GM20431 (cell line): ENCODE results near the gene SLC13A3.

Experiments
- in situ Hi-C: fragments of 300-500 bp; cut with MseI, MboI; formaldehyde crosslinking; loops from one replicate; pipeline ENCODE4 v1.15.0; 2020; ENCODE audit warnings: low sequenced_read_pairs; ENCODE audit not compliant: unreplicated experiment

Gene SLC13A3

DNA sequence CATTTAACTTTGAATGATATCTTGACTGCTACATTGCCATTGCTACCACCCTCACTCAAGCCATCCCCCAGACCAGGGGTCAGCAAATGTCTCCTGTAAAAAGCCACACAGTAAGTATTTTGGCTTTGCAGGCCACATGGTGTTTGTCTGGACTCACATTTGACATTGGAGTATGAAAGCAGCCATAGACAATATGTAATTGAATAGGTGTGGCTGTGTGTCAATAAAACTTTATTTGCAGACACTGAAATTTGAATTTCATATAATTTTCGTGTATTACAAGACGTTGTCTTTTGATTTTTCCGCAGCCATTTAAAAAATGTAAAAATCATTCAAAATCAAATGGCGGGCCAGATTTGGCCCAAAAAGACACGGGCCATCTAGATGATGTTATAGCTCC is 64.5 kb downstream of the SLC13A3 start:
- in situ Hi-C loops = no loop called here

DNA sequence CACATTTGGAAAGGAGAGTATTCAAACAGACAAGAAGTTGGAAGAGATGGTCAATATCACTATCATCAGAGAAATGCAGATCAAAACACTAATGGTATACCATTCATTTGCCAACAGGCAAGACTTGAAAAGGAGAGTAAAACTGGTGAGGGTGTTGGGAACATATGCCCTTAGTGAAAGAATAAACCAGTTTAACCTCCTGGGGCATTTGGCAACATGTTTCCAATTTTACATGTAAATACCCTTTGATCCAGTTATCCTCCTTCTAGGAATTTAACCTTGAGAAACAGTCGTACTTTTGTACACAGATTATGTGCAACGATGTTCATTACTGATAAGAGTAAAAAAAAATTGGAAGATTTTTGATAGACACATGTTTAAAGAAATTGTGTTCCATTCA is 66.8 kb downstream of the SLC13A3 start:
- in situ Hi-C loops = no loop called here

DNA sequence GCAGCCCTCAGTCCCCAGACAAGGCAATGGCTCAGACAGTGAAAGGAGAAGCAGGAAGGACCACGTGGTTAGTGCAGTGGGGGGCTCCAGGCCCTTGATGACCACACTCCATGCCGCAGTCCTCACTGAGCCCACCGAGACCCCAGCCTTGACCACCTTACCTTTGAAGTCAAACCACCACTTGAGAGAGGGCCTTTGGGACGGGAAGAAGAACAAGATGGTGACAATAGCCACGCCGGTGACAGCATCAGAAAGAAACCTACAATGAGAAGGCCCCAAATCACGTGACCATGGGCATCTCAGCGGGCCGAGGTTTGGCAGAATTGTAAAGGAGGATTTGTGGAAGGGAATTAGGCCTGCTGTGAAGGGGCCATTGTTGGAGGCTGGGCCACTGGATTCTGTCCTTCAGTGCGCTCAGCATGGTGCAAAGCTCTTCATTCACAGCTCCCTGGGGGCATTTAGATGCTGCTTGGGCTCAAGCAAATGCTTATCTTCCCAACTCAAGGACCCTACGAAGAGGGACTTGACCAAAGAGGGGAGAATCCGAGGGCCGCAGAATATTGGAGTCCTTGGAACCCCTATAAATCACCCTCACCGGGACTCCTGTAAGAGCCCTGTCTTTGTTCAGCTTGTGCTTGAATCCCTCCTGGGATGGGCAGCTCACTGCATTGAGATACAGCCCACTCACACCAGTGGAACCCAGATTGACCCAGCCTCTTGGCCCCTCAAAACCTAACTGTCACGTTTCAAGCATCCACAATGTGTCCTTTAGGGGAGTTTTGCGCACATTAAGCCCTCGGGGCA is 67.6 kb downstream of the SLC13A3 start:
- in situ Hi-C loops = no loop called here

- in situ Hi-C loops = no loop called here
Measured at GRCh38 chr20:46582648-46583047, 68.6 kb downstream of the SLC13A3 start.

- in situ Hi-C loops = no loop called here
Measured at GRCh38 chr20:46581391-46581790, 69.9 kb downstream of the SLC13A3 start.

- in situ Hi-C loops = no loop called here
Measured at GRCh38 chr20:46580613-46581205, 70.5 kb downstream of the SLC13A3 start.

DNA sequence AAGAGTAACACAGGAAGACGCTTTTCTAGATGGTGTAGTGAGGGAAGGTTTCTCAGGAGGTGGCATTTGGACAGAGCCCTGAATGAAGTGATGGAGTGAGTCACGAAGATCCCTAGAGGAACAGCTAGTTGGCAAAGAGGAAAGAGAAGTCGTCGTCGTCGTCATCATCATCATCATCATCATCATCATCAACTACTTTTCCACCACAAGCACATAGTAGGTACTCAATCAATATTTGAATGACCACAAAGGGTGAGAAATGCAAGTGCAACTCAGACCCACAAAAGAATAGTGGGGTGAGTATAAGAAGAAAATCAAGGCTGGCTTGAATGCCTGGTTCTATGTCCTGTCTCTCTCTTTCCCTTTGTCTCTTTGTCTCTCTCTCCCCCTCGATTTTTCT is 72.5 kb downstream of the SLC13A3 start:
- in situ Hi-C loops = no loop called here

DNA sequence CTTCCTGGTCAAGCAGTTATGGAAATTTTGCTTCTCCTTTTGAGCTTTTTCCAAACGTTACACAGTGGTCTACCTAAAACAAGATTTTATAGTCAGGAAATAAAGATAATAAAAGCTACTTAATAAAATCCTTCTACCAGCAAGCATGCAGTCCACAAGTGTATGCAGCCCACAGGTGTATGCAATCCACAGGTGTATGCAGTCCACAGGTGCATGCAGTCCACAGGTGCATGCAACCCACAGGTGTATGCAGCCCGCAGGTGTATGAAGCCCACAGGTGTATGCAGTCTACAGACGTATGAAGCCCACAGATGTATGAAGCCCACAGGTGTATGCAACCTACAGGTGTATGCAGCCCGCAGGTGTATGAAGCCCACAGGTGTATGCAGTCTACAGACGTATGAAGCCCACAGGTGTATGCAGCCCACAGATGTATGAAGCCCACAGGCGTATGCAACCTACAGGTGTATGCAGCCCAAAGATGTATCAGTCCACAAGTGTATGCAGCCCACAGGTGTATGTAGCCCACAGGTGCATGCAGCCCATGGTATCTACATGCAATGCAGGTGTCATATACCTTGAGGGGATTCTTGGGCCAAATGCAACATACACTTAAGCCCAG is 74.4 kb downstream of the SLC13A3 start:
- in situ Hi-C loops = no loop called here

- in situ Hi-C loops = no loop called here
Measured at GRCh38 chr20:46575937-46576461, 75.3 kb downstream of the SLC13A3 start.

- in situ Hi-C loops = no loop called here
Measured at GRCh38 chr20:46575394-46575793, 75.9 kb downstream of the SLC13A3 start.

DNA sequence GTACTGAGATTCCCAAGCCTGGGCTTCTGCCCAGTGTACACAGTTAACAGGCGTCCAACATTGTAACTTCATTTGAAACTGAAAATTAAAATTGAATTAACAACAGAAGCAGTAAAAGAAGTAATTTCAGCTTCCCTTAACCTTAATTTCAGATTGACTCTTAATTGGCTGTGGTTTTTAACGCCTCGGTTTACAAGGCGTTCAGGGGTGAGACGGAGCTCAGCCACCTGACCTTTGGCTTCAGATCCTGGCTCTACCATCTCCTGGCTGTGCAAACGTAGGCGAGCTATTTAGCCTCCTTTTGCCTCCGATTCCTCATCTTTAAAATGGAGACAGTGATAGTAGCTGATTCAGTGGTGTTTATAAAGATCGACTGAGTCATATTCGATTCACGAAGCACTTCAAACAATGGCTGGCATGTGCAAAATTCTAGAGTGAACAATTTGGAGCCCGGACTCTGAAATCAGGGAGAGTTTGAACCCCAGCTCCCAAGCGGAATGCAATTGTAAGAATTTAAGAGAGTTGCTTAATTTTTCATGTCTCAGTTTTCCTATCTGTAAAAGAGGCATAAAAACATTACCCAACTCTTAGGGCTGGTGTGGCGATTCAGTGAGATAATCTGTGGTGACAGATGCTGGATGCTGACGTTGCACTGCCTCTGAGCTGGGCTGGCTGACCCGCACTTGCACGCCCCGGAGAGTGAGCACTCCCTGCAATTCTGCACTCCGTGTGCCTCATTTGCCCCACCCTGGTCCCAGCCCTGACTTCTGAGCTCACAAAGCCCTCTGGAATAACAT is 77.3 kb downstream of the SLC13A3 start:
- in situ Hi-C loops = no loop called here

DNA sequence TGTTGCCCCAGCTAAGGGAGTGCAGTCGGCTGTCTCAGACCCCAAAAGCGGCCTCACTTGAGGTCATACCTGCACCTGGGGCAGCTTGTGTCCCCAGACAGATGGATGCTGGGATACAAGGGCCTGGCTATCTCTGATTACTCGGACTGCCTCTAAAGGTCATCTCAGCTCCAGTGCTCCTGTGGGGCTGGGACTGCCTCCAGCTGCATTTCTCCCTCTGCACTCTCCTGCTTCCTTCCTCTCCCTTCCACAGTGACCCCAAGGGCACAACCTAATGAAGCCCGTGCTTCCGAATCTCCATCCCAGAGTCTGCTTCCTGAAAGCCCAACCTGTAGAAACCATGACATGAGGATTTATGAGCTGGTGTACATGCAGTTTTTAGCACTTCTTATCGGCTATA is 78.0 kb downstream of the SLC13A3 start:
- in situ Hi-C loops = no loop called here

- in situ Hi-C loops = no loop called here
Measured at GRCh38 chr20:46572790-46573189, 78.5 kb downstream of the SLC13A3 start.

DNA sequence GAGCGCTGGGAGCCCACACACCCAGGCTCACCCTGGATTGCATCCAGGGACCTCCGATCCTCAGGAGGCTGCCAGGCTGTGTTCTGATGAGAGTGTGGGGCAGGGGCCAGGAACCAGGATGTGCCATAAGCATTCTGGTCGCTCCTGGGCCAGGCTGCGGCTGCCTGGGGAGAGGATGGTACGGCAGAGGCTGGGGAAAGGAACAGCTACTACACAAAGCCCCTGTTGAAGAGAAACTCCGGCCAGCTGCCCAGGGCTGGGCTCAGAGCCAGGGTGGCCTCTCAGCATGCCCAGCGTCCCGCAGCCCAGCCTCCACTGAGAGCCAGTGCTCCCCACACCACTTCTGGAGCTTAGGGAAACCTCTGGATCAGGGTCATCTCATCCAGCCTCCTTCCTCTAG is 79.1 kb downstream of the SLC13A3 start:
- in situ Hi-C loops = no loop called here

- in situ Hi-C loops = no loop called here
Measured at GRCh38 chr20:46571418-46571817, 79.8 kb downstream of the SLC13A3 start.

DNA sequence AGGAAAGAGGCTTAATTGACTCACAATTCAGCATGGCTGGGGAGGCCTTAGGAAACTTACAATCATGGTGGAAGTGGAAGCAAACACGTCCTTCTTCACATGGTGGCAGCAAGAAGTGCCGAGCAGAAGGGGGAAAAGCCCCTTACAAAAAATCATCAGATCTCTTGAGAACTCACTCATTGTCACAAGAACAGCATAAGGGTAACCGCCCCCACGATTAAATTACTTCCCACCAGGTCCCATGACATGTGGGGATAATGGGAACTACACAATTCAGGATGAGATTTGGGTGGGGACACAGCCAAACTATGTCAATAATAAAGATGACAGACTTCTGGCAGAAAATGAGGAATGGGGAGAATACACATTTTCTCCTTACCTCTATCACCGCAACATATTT is 80.3 kb downstream of the SLC13A3 start:
- in situ Hi-C loops = no loop called here

DNA sequence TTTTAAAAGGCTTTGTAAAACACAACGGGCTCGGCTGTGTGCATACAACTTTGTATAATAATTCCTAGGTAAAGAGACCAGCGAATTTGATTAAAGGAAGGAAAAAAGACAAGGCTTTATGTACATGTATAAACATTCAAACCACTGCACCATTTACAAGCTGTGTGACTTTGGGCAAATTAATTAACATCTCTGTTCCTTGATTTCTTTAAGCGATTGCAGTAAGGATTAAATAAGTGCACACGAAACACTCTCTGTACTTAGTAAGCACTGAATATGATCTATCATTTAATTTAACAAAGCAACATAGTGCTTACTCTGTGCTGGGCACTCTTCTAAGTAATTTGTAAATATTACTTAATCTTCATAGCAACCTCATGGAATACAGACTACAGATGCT is 81.3 kb downstream of the SLC13A3 start:
- in situ Hi-C loops = no loop called here

DNA sequence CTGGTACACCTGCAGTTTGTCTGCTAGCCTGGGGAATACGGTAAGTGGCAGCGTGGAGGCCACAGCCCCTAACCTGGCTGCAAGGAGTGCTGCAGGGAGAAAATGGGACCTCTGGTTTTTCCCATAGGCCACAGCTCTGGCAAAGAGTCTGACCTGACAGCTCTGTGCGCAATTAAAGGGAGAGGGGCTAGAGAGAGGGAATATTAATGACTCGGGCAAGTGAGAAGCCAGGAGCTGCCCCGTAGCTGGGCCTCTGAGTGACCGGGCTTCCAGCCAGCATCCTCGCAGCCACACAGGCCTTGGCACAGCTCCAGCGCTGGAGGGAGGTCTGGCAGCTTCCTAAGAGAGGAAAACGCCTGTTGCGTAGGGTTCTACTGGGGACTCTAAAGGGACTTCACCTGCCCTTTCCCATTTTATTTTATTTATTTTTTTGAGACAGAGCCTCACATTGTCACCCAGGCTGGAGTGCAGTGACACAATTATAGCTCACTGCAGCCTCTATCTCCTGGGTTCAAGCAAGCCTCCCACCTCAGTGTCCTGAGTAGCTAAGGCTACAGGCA is 82.6 kb downstream of the SLC13A3 start:
- in situ Hi-C loops = no loop called here

DNA sequence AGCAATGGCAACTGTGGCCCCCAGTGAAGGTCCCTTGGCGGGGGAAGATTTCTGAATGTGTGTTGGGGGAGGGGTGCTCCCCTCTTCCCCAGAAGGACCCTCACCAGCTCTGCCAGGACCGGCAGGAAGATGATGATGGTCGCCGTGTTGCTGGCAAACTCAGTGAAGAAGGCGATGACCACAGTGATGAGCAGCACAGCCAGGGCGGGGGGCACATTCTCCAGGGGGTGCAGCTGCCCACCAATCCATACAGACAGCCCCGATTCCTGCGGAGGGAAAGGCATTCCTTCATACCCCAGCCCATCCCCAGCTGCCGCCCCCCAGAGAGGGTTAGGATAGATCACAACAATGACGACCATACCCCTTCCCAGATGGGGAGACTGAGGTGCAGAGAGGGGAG is 85.1 kb downstream of the SLC13A3 start:
- in situ Hi-C loops = no loop called here
